Natural killer cell treated with Interleukin-12 subunit alpha and Interleukin-12 subunit beta and Interleukin-15 and Interleukin-18, amount 100 ng/mL, for 72 hours (primary cell): ENCODE measurements around the gene RFPL3. TPM values are rescaled to one million over a fixed set of nuclear protein-coding genes. Genes with fewer than 3 reads are reported as not detected.
"Not testable (repeated sequence)": the region's sequence is repeated elsewhere in the genome, so short reads cannot be mapped to it uniquely, and the experiment has no call there.

Source experiments
- ATAC-seq, 2 donors: fragments of 150-1000 bp; cut with Tn5 transposase in 1 of 2; sonication (Bioruptor Pico), chemical (Tn5 transposase) in 1 of 2; 2 replicates each; pipeline ENCODE4 v1.10.0; 2021
- DNase-seq: peaks from one replicate; pipeline ENCODE4 v3.0.0; 2022; ENCODE audit warnings: low spot score
- H3K27ac Mint-ChIP-seq, 2 donors: 1 replicate in 1 of 2; 2 replicates in 1 of 2; pipeline ENCODE4 v1.8.0; 2022; ENCODE audit warnings: mixed read lengths in 2 of 2, mild to moderate bottlenecking in 1 of 2, moderate library complexity in 1 of 2
- H3K27me3 Mint-ChIP-seq, 2 donors: 1 replicate in 1 of 2; 2 replicates in 1 of 2; pipeline ENCODE4 v1.8.0; 2022; ENCODE audit warnings: mixed read lengths in 2 of 2
- H3K36me3 Mint-ChIP-seq: one replicate; pipeline ENCODE4 v1.8.0; 2022; ENCODE audit warnings: mixed read lengths
- H3K4me1 Mint-ChIP-seq, 2 donors: 1 replicate in 1 of 2; 2 replicates in 1 of 2; pipeline ENCODE4 v1.8.0; 2022; ENCODE audit warnings: low read depth in 2 of 2, mixed read lengths in 2 of 2, mild to moderate bottlenecking in 1 of 2
- H3K4me3 Mint-ChIP-seq: one replicate; pipeline ENCODE4 v1.8.0; 2022; ENCODE audit warnings: mixed read lengths
- H3K9me3 Mint-ChIP-seq: 2 replicates; pipeline ENCODE4 v1.8.0; 2022; ENCODE audit warnings: mixed read lengths
- total RNA-seq, 2 donors: library from RNA; stranded (reverse); gene quantifications; one replicate each; pipeline ENCODE4 v1.2.3, GENCODE V29; 2022

Gene RFPL3
- total RNA-seq, 2 donors from 2014 or later: not detected

- Mint-ChIP-seq H3K4me1 (no peaks in the 10 kb centered on the region), H3K36me3 (no peaks in the 10 kb centered on the region), H3K27ac (no peak overlapping the region), H3K4me3 (no peak overlapping the region), H3K9me3 (no peaks in the 10 kb centered on the region), H3K27me3 (peaks cover 18 to 26% of the 10 kb centered on the region in 2 donors)
- ATAC-seq: peak; percentile 8 to 19
- no peak for DNase-seq
Measured at GRCh38 chr22:32333769-32334659, 23.7 kb upstream of the RFPL3 start.

GRCh38 chr22:32334660-32335365, 22.9 kb upstream of the RFPL3 start:
- no peaks in the 10 kb centered on the region for H3K4me1 Mint-ChIP-seq
- ATAC-seq (peak in 1 of 2 donors; percentile 4), DNase-seq (no peak)
- no peak overlapping the region for H3K27ac Mint-ChIP-seq
- H3K4me3 Mint-ChIP-seq: no peak overlapping the region
- no peaks in the 10 kb centered on the region for H3K9me3 Mint-ChIP-seq
- H3K36me3 Mint-ChIP-seq: no peaks in the 10 kb centered on the region
- H3K27me3 Mint-ChIP-seq: peaks cover 18 to 26% of the 10 kb centered on the region in 2 donors

- H3K9me3 Mint-ChIP-seq: no peaks in the 10 kb centered on the region
- ATAC-seq (no peak), DNase-seq (no peak)
- H3K36me3 Mint-ChIP-seq: no peaks in the 10 kb centered on the region
- no peak overlapping the region for H3K4me3 Mint-ChIP-seq
- H3K27me3 Mint-ChIP-seq: peaks cover 22 to 27% of the 10 kb centered on the region in 2 donors
- H3K27ac Mint-ChIP-seq: no peak overlapping the region
- H3K4me1 Mint-ChIP-seq: no peaks in the 10 kb centered on the region
Measured at GRCh38 chr22:32335471-32335870, 22.2 kb upstream of the RFPL3 start.

GRCh38 chr22:32336121-32336603, 21.5 kb upstream of the RFPL3 start:
- DNase-seq: no peak
- no peak for ATAC-seq
- Mint-ChIP-seq H3K27ac (no peak overlapping the region), H3K36me3 (no peaks in the 10 kb centered on the region), H3K9me3 (no peaks in the 10 kb centered on the region), H3K4me1 (no peaks in the 10 kb centered on the region), H3K4me3 (no peak overlapping the region), H3K27me3 (peaks cover 25 to 29% of the 10 kb centered on the region in 2 donors)

- no peak for DNase-seq
- peaks cover 31 to 37% of the 10 kb centered on the region in 2 donors for H3K27me3 Mint-ChIP-seq
- H3K4me3 Mint-ChIP-seq: no peak overlapping the region
- ATAC-seq: no peak
- H3K9me3 Mint-ChIP-seq: no peaks in the 10 kb centered on the region
- no peak overlapping the region for H3K27ac Mint-ChIP-seq
- no peaks in the 10 kb centered on the region for H3K36me3 Mint-ChIP-seq
- H3K4me1 Mint-ChIP-seq: no peaks in the 10 kb centered on the region
Measured at GRCh38 chr22:32336771-32337424, 20.8 kb upstream of the RFPL3 start.

GRCh38 chr22:32337425-32337824, 20.2 kb upstream of the RFPL3 start:
- H3K27me3 Mint-ChIP-seq: peaks cover 31 to 36% of the 10 kb centered on the region in 2 donors
- H3K27ac Mint-ChIP-seq, DNase-seq, H3K4me3 Mint-ChIP-seq, ATAC-seq, H3K4me1 Mint-ChIP-seq, H3K9me3 Mint-ChIP-seq, H3K36me3 Mint-ChIP-seq: not testable (repeated sequence)

GRCh38 chr22:32338757-32339156, 18.9 kb upstream of the RFPL3 start:
- no peaks in the 10 kb centered on the region for H3K9me3 Mint-ChIP-seq
- peaks cover 0 to 6% of the 10 kb centered on the region in 2 donors for H3K4me1 Mint-ChIP-seq
- ATAC-seq: no peak

GRCh38 chr22:32339190-32340012, 18.3 kb upstream of the RFPL3 start:
- H3K36me3 Mint-ChIP-seq: no peaks in the 10 kb centered on the region
- DNase-seq (no peak), ATAC-seq (no peak)
- peaks cover 0 to 8% of the 10 kb centered on the region in 2 donors for H3K4me1 Mint-ChIP-seq
- H3K27ac Mint-ChIP-seq: no peak overlapping the region
- H3K27me3 Mint-ChIP-seq: peaks cover 27 to 28% of the 10 kb centered on the region in 2 donors
- H3K9me3 Mint-ChIP-seq: no peaks in the 10 kb centered on the region
- no peak overlapping the region for H3K4me3 Mint-ChIP-seq

More at GRCh38 chr22:32338757-32339156, 18.9 kb upstream of the RFPL3 start:
- Mint-ChIP-seq H3K4me3 (no peak overlapping the region), H3K36me3 (no peaks in the 10 kb centered on the region), H3K27me3 (peaks cover 31% of the 10 kb centered on the region in 2 donors), H3K27ac (no peak overlapping the region)
- no peak for DNase-seq

- H3K4me1 Mint-ChIP-seq: peaks cover 0 to 8% of the 10 kb centered on the region in 2 donors
- H3K36me3 Mint-ChIP-seq: no peaks in the 10 kb centered on the region
- no peaks in the 10 kb centered on the region for H3K9me3 Mint-ChIP-seq
- H3K4me3 Mint-ChIP-seq: no peak overlapping the region
- peaks cover 30 to 32% of the 10 kb centered on the region in 2 donors for H3K27me3 Mint-ChIP-seq
- DNase-seq (no peak), ATAC-seq (no peak)
- no peak overlapping the region for H3K27ac Mint-ChIP-seq
Measured at GRCh38 chr22:32340411-32340810, 17.3 kb upstream of the RFPL3 start.

- Mint-ChIP-seq H3K4me3 (no peak overlapping the region), H3K27ac (no peak overlapping the region), H3K36me3 (no peaks in the 10 kb centered on the region), H3K27me3 (peaks cover 36 to 38% of the 10 kb centered on the region in 2 donors), H3K4me1 (peaks cover 0 to 8% of the 10 kb centered on the region in 2 donors), H3K9me3 (no peaks in the 10 kb centered on the region)
- ATAC-seq: no peak
- no peak for DNase-seq
Measured at GRCh38 chr22:32341122-32341740, 16.4 kb upstream of the RFPL3 start.

GRCh38 chr22:32342977-32343376, 14.7 kb upstream of the RFPL3 start:
- no peak overlapping the region for H3K4me3 Mint-ChIP-seq
- peaks cover 0 to 8% of the 10 kb centered on the region in 2 donors for H3K4me1 Mint-ChIP-seq
- peaks cover 35 to 38% of the 10 kb centered on the region in 2 donors for H3K27me3 Mint-ChIP-seq
- DNase-seq (no peak), ATAC-seq (peak in 1 of 2 donors; percentile 54)
- no peaks in the 10 kb centered on the region for H3K9me3 Mint-ChIP-seq
- H3K27ac Mint-ChIP-seq: no peak overlapping the region
- no peaks in the 10 kb centered on the region for H3K36me3 Mint-ChIP-seq

GRCh38 chr22:32343941-32344340, 13.7 kb upstream of the RFPL3 start:
- Mint-ChIP-seq H3K27me3 (peaks cover 32 to 38% of the 10 kb centered on the region in 2 donors), H3K9me3 (no peaks in the 10 kb centered on the region), H3K36me3 (no peaks in the 10 kb centered on the region), H3K4me1 (peaks cover 0 to 8% of the 10 kb centered on the region in 2 donors), H3K27ac (no peak overlapping the region), H3K4me3 (peak overlapping the region; percentile 2)
- peak in 1 of 2 donors; percentile 31 for ATAC-seq
- no peak for DNase-seq
